ENCODE measurements around the gene NCOR1. TPM values are rescaled to one million over a fixed set of nuclear protein-coding genes. Genes with fewer than 3 reads are reported as not detected.

Gene NCOR1
- total RNA-seq, 1 donor from 2014 or later, result 62.5 TPM

GRCh38 chr17:16052486-16052885, 162.8 kb downstream of the NCOR1 start:
- DNase-seq (no peak), ATAC-seq (no peak)
- intact Hi-C loops (cut with micrococcal nuclease), result no loop called here

DNA sequence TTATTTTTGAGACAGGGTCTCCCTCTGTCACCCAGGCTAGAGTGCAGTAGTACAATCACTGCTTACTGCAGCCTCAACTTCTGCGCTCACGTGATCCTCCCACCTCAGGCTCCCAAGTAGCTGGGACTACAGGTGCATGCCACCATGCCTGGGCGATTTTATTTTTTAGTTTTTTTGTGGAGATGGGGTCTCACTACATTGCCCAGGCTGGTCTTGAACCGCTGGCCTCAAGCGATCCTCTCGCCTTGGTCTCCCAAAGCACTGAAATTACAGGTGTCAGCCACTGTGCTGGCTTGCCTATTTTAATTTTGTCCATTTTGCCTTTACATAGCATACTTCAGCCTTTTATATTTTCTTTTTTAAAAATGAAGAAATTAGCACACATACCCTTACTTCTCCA, 164.5 kb downstream of the NCOR1 start:
- intact Hi-C loops (cut with micrococcal nuclease), result no loop called here
- ATAC-seq (no peak), DNase-seq (no peak)

GRCh38 chr17:16048811-16049449, 166.4 kb downstream of the NCOR1 start:
- ATAC-seq (no peak), DNase-seq (no peak)
- intact Hi-C loops (cut with micrococcal nuclease), result no loop called here

- intact Hi-C loops (cut with micrococcal nuclease), result no loop called here
- DNase-seq, result no peak
- no peak for ATAC-seq
Observed at GRCh38 chr17:16046966-16047365, 168.4 kb downstream of the NCOR1 start.

- DNase-seq, result no peak
Observed at GRCh38 chr17:16044487-16044886, 170.8 kb downstream of the NCOR1 start.

DNA sequence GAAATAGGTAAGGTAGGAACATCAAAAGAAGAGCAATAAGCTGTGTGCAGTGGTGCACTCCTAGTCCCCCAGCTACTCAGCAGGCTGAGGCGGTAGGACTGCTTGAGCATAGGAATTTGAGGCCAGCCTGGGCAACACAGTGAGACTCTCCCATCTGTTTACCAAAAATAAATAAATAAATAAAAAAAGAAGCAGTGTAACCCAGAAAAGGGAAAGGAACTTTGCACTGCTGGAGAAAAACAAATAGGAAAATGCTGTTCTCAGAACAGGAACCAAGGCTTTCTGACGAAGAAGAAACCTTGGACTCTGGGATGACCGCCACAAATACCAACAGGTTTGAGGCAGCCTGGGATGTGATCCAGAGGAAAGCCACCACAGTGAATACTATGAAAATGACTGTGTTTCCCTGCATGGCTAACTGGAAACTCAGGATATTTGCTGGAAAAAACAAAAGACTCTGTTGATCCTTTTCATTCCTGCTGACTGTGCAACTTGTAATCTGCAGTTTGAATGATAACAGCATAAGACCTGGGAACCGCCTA, 174.6 kb downstream of the NCOR1 start:
- ATAC-seq (no peak), DNase-seq (no peak)
- intact Hi-C loops (cut with micrococcal nuclease), result no loop called here

More at GRCh38 chr17:16044487-16044886, 170.8 kb downstream of the NCOR1 start:
- ATAC-seq, result no peak
- intact Hi-C loops (cut with micrococcal nuclease), result no loop called here

DNA sequence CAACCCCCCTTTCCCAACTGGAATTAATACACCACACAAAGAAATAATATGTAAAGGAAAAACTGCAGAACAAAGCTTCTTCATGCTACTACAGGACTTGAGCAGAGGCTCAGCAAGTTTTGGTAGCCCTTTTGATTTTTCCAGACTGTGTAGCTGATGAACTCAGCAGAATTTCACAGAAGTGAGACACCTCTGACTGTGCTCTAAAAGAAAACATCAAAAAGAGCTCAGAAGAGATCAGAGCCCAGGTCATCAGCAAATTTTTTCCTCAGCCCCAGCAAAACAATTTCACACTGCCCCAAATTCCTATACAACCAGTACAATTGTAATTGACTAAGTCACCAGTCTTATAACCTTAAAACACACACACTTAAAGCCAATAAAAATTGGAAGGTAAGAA, 177.7 kb downstream of the NCOR1 start:
- ATAC-seq, result no peak
- DNase-seq, result no peak
- intact Hi-C loops (cut with micrococcal nuclease), result no loop called here

GRCh38 chr17:16036261-16036660, 179.1 kb downstream of the NCOR1 start:
- intact Hi-C loops (cut with micrococcal nuclease), result no loop called here
- ATAC-seq, result no peak

GRCh38 chr17:16033729-16034349, 181.5 kb downstream of the NCOR1 start:
- intact Hi-C loops (cut with micrococcal nuclease), result no loop called here
- DNase-seq (no peak), ATAC-seq (no peak)

More at GRCh38 chr17:16036261-16036660, 179.1 kb downstream of the NCOR1 start:
- DNase-seq, result no peak

DNA sequence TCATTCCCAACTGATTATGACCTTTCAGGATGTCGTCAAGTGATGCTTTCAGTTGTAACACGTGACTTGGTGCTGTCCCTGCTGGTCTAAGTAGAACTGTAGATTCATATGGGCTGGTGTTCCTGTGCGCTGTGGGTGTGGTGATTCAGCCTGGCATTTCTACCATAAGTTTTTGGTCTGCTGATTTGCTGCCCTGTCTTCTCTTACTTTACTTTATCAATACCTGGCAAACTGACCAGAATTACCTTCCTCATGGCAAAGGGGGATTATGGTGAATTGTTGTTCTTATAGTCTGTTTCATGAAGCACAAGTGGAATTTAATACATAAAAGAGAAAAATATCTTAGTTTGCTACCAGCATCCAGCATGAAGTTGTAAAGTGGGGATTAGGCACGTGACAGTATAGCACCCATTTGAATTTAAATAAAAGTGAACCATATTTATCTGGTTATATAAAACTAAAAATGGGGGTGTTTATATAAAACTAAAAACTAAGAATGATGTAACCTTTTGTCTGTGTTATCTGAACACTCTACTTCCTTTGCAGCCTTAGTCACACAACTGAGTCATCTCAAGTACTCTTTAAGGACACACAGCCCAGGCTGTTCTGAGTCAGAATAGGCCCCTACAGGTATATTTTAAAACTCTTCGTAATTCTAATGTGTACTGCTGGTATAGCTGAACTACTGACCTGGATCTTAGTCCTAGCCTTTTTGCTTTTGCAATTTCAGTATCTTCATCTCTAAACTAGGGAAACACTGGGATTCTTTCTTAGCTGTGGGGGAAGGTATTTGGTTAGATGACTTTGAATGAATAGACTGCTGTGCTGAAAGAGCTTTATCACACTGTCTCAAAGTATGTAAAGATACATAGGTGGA, 187.4 kb downstream of the NCOR1 start:
- DNase-seq (no peak), ATAC-seq (peak; percentile 69)
- intact Hi-C loops (cut with micrococcal nuclease), result no loop called here

GRCh38 chr17:16026895-16027294, 188.4 kb downstream of the NCOR1 start:
- ATAC-seq (no peak), DNase-seq (no peak)
- intact Hi-C loops (cut with micrococcal nuclease), result no loop called here

DNA sequence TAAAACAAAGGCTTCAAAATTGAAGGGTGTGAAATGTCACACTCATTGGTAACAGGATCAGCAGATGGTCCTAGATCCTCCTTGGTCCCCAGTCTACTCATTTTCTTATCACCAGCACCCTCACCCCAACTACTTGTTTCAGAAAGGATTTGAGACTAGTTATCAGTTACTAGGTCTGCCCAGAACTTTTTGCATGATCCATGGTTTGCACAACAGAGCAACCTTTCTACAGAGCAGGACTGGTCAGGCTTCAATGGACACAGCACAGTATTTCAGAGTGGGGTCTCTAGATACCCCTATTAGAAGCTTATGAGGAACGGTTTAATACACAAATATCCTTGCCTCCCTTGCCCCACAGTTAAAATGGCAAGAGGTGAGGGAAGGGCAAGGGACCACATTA, 190.1 kb downstream of the NCOR1 start:
- DNase-seq (no peak), ATAC-seq (no peak)
- intact Hi-C loops (cut with micrococcal nuclease), result no loop called here

DNA sequence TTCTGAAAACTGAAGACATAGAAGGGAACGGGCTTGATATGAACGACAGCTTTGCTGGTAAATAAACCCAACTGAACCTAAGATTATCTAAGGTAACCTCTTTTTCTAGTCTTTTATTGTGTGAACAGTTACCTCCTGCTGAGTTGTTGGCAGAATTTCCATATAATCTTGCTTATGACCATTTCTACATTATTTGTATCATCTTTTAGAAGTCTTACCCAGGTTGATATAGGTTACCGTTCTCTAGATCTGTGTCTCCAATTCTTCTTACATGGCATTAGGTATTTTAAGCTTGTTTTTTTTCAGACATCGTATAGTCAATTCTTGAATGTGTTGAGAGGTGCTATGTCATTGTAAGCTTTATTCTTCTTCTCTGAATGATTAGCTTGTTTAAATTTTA, 191.5 kb downstream of the NCOR1 start:
- DNase-seq (no peak), ATAC-seq (no peak)
- intact Hi-C loops (cut with micrococcal nuclease), result no loop called here

DNA sequence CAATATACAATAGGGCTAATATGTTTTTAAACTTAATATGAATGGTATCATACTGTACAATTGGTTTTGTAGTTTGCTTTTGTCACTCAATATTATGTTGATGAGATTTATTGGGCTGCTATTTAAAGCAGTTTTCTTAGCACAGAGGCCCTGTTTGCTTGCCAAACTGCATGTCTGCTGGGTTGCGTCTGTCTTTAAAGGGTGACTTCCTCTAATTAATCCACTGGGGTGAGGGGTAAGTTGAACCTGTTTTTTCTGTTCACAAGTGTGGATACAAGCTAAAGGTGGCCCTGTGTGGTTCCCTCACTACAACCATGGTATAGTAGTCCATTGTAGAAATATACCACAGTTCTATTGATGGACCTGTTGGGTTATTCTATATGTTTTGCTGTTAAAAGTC, 196.0 kb downstream of the NCOR1 start:
- intact Hi-C loops (cut with micrococcal nuclease), result no loop called here
- ATAC-seq, result peak; percentile 57

DNA sequence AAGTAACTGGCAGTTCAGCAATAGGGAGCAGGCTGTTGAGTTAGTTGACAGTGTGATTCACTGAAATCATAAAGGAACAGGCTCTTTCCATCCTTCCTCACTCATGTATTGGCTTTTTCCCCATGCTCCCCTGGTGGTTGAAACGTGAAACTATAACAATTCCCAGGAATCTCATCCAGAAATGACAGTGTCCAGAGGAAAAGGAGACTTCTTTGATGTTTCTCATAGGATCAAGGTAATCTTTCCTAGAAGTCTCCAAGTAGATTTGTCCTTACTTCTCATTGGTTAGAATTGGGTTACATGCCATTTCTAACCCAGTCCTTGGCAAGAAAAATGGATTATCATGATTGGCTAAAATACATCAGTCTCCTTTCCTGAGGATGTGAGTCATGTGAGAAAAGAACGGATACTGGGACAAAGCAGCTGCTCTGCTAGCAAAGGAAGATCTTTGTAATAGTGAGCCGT, 201.4 kb downstream of the NCOR1 start:
- ATAC-seq (peak; percentile 62), DNase-seq (no peak)
- intact Hi-C loops (cut with micrococcal nuclease), result no loop called here

More for the DNA sequence above, 196.0 kb downstream of the NCOR1 start:
- DNase-seq, result no peak

- intact Hi-C loops (cut with micrococcal nuclease), result no loop called here
- ATAC-seq (no peak), DNase-seq (no peak)
Observed at GRCh38 chr17:16007439-16007838, 207.9 kb downstream of the NCOR1 start.

DNA sequence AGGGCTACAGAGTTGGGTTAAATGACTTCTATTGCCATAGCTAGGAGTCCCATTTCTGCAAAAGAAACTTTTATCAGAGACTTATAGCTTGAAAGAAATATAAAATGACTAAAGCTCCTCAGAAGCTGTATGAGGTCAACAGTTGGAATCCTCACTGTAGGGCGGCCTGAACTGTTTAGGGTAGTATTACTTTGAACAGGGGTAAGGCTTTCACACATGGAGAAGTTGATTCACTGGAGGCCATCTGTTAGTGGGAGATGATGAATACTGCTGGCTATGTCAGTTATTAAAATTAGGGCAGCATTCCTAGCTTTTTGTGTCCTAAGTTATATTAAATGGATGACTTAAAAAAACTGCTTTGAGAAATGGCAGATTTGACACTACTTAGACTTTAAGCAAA, 209.7 kb downstream of the NCOR1 start:
- intact Hi-C loops (cut with micrococcal nuclease), result no loop called here

GRCh38 chr17:16003841-16004240, 211.5 kb downstream of the NCOR1 start:
- DNase-seq (no peak), ATAC-seq (no peak)
- intact Hi-C loops (cut with micrococcal nuclease), result no loop called here

More for the DNA sequence above, 209.7 kb downstream of the NCOR1 start:
- DNase-seq (no peak), ATAC-seq (no peak)

GRCh38 chr17:16002708-16003260, 212.6 kb downstream of the NCOR1 start:
- DNase-seq (no peak), ATAC-seq (no peak)
- intact Hi-C loops (cut with micrococcal nuclease), result no loop called here

Measured in left ventricle myocardium superior (tissue), 1 donor.